DMS114 treated with DMSO at 0.1 percent for 48 hours (cell line): ENCODE results near the gene CFL2.

ENCODE experiments used
- DNase-seq: peaks from one replicate; lab custom pipeline; 2025; ENCODE audit not compliant: unreplicated experiment; lab: John Stamatoyannopoulos, UW

CFL2 gene

GRCh38 chr14:34676516-34677211 is 37.7 kb downstream of the CFL2 start:
- DNase-seq = no peak

- no peak for DNase-seq
Observed at GRCh38 chr14:34673702-34674101, 40.7 kb downstream of the CFL2 start.

- DNase-seq = no peak
Observed at GRCh38 chr14:34671716-34672115, 42.7 kb downstream of the CFL2 start.

- DNase-seq = no peak
Observed at GRCh38 chr14:34668111-34668510, 46.3 kb downstream of the CFL2 start.

- DNase-seq = no peak
Observed at GRCh38 chr14:34667007-34667406, 47.4 kb downstream of the CFL2 start.

GRCh38 chr14:34665785-34666435 is 48.5 kb downstream of the CFL2 start:
- no peak for DNase-seq

GRCh38 chr14:34662561-34663088 is 51.8 kb downstream of the CFL2 start:
- DNase-seq = no peak

GRCh38 chr14:34660796-34661195 is 53.6 kb downstream of the CFL2 start:
- DNase-seq = no peak
